Measurements from ENCODE around the gene VN1R5.

VN1R5 gene

GRCh38 chr1:247299723-247300381 is 44.0 kb downstream of the VN1R5 start:
- FAIRE-seq = no peak
- DNase-seq (ENCODE audit: low spot score) = no peak

- DNase-seq (ENCODE audit: low spot score) (no peak), FAIRE-seq (no peak)
Observed at GRCh38 chr1:247300491-247301175, 44.8 kb downstream of the VN1R5 start.

DNA sequence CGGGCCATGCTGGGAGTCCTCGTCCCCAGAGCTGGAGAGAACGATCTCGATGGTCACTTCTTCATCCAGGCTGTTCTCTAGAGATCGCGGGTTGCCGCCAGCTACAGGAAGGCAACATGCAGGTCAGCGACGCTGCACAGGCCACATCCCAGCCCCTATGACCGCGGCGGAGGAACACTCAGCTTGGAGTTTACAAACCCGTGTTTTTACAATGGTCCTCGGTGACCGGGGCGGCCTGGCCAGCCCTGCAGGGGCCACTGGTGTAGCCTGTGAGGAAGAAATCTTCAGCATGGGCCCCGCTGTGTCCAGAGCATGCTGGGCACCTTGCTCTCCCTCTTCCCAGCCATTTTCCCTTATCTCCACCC is 45.3 kb downstream of the VN1R5 start:
- no peak for DNase-seq (ENCODE audit: low spot score)
- FAIRE-seq = no peak

- DNase-seq (ENCODE audit: low spot score) = no peak
- no peak for FAIRE-seq
Observed at GRCh38 chr1:247303216-247303615, 47.3 kb downstream of the VN1R5 start.

- DNase-seq (ENCODE audit: low spot score) (no peak), FAIRE-seq (no peak)
Observed at GRCh38 chr1:247304031-247304430, 48.2 kb downstream of the VN1R5 start.
